ENCODE data around the gene ZIC1.

Gene ZIC1

GRCh38 chr3:147380387-147380951, 28.7 kb upstream of the ZIC1 start:
- no peak for DNase-seq (ENCODE audit: low spot score)

DNA sequence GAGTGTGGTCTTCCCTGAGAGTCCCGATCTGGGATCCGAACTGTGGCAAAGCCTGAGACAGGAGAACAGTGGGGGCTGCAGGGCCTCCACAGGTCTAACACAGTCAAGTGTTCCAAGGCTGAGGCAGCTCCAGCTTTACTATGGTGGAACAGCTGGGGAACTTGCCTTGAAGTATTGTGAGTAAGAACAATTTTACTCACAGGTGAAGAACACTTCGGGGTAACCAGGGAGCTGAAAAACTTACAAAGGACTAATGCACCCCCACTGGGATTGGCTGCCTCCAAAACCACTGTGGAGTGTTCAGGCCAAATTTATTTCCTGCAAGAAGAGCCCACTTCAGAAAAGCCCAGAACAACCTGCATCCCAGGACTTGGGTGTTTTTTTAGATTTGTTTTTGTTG, 28.2 kb upstream of the ZIC1 start:
- DNase-seq (ENCODE audit: low spot score) = no peak

GRCh38 chr3:147381596-147381995, 27.6 kb upstream of the ZIC1 start:
- DNase-seq (ENCODE audit: low spot score) = no peak

DNA sequence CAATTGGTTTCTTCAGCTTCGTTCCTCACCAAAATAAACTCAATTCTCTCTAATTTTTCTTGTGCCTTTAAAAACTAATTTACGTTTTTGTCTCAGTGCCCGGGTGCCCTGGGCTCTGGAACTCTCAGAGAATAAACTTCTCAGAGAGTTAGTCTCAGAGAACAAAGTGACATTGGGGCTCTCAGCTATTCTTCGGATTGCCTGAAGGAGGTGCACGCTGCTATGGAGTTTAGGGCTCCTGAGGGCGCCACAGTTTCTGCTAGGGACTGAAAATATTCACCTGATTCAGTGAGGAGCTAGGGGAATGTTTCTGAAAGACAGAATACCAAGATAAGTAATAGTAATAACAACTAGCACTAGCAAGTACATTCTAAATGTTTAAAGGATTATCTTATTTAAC, 25.5 kb upstream of the ZIC1 start:
- DNase-seq (ENCODE audit: low spot score) = peak; percentile 25

GRCh38 chr3:147384210-147385058, 24.7 kb upstream of the ZIC1 start:
- no peak for DNase-seq (ENCODE audit: low spot score)

GRCh38 chr3:147385059-147386012, 23.8 kb upstream of the ZIC1 start:
- DNase-seq (ENCODE audit: low spot score) = no peak

GRCh38 chr3:147387291-147387884, 21.8 kb upstream of the ZIC1 start:
- no peak for DNase-seq (ENCODE audit: low spot score)

- DNase-seq (ENCODE audit: low spot score) = no peak
Observed at GRCh38 chr3:147387885-147388699, 21.1 kb upstream of the ZIC1 start.

DNA sequence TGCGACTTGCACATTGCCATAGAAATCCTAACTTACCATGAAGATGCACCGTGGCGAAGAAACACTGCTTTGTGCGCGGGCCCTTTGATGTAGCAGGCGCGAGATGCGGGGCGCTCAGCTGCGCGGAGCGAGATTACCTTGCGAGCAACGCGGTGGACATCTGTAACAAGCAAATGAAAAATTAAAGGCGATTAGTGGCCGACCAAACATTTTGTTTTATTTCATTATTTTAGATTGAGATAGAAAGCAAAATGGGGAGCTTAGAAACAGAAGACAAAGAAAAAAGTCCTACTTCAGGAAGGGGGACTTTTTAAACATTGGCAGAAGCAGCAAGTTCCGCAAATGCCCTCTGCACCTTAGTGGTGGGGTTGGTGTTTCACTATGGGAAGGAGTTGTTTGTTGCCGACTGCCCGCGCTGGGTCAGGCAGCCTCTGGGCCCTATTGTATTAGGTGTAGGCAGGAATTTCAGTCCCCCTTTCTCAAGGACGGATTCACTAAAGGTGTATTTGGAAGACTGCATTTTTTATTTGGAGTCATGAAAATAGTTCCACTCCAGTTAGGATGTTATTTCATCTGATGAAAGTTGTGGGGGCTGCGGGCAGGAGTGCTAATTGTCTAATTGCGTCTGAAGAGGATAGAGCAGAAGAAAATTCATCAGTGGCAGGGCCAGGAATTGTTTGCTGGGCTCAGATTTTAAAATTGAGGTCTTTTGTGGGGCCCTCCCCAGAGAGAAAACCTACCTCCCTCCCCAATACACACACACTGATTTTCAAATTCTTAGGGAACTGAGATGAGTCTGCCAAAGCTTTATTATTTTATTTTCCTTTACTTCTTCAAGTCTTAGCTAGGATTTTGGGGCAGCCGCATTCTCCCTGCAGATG, 20.2 kb upstream of the ZIC1 start:
- DNase-seq (ENCODE audit: low spot score) = no peak

DNA sequence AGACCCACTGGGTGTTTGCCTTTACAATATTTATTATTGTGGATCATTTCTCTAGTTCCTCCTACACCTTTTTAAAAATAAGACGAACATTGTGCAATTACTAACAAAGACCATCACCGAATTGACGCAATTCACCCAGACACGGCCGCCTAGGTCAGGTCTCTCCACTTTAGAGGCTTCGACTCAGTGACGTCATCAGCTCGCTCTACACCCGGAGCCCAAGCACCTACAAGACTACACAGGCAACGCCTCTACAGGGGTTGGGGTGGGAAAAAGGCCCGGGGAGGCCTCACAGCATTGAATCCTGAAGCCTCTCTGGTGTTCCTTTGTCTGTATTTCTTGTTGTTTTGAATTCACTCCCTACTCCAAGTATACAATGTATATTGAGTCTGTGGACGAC, 19.4 kb upstream of the ZIC1 start:
- no peak for DNase-seq (ENCODE audit: low spot score)

DNA sequence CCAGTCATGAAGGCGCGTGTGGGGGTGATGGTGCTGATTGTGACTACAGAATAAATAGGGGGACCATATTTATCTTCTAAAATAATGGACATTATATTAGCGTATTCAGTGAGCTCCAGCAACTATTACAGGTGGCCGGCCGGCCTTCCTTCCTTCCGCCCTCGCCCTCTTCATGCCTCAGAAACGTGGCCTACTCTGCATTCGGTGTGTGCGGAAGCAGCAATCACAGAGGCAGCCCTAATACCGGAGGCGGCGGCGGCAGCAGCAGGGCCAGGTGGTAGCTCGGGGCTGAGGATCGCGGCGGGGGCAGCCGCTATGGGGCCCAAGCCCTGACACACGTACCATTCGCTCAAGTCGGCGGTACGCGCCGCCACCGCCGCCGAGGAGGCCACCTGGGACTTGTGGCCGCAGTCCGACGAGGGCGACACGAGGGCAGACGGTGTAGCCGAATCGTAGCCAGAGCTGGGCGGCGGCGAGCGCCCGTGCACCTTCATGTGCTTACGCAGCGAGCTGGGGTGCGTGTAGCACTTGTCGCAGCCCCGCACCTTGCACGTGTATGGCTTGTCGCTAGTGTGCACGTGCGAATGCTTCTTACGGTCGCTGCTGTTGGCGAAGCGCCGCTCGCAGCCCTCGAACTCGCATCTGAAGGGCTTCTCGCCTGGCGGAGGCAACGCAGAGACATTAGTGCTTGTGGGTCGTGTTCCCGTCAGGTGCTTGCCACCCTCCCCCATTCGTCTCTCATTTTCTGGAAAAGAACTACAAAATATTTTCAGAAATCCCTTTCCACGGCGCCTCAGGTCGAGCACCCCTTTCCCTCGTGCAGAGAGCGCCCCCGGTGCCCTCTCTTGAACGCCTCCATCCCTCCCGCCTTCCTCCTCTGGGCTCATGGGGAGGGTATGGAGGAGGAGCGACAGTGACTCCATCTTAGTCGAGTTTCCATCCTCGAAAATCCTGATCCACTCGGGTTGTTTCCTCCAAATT, 18.3 kb upstream of the ZIC1 start:
- no peak for DNase-seq (ENCODE audit: low spot score)

DNA sequence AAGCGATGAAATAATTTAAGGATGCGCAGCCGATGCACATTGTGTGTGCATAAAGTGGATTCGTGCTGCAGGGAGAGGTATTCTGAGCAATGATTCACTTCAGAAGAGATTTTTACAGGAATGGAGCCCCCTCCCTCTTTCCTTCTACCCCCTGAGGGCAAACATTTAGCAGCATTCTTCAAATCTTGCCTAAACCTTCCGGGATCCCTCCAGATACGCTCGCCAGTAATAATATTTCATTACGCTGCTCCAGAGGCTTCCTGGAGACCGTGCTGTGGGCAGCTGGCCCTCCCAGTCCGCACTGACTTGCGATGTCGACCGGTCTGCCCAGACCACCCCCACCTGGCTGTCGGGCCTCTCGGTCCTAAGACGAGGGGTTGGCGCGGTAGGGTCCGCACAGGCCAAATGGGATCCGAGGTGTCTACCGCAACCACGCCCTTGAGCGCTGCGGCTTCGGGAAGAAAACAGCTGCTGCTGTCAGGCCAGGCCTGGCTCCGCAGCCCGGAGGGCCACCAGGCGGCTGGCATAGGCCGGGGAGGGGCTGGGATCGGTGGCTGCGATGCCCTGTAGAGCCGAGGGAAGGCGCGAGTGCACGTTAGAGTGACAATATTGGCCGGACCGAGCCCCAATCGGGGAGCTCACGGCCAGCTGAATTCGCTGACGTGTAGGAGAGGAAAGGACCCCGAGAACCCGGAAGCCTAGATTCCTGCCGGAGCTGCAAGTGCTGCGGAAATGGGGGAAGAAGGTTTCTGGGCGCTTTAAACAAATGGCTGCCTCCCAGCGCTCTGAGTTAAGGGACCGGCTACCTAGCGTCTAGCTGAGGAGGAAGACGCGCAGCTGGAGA, 17.2 kb upstream of the ZIC1 start:
- DNase-seq (ENCODE audit: low spot score) = peak; percentile 94

- no peak for DNase-seq (ENCODE audit: low spot score)
Observed at GRCh38 chr3:147392625-147392946, 16.6 kb upstream of the ZIC1 start.

DNA sequence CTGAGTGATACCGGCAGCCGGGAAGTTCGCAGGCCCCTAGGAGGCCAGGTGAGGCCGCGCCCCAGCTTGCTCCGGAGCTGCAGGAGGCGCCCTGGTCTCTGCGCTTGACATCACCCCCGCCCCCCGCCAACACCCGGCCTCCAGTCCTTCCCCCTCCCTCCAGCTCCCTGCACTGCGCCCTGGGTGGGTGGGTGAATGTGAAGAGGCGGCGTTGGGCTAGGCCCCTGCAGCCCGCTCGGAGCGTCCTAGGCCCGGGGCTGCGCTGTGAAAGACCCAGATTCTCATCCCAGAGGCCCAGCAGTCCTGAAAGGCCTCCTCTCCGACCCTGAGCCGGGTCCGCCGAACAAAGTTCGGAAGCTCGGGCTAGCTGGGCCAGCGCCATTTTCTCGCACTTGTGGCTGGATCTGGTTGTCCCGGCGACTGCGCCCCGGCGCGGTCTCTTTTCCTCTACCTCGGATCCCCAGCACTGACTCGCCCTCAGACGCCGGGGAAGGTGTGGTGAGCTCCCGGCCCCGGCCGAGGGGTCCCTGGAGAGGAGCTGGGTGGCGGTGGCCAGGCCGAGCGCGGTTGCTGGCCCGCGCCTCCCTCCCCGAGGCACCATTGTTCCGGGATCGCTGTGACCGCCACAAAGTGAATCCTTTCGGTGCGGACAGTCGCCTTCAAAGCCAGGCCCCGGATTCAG, 15.8 kb upstream of the ZIC1 start:
- peak; percentile 80 for DNase-seq (ENCODE audit: low spot score)

DNA sequence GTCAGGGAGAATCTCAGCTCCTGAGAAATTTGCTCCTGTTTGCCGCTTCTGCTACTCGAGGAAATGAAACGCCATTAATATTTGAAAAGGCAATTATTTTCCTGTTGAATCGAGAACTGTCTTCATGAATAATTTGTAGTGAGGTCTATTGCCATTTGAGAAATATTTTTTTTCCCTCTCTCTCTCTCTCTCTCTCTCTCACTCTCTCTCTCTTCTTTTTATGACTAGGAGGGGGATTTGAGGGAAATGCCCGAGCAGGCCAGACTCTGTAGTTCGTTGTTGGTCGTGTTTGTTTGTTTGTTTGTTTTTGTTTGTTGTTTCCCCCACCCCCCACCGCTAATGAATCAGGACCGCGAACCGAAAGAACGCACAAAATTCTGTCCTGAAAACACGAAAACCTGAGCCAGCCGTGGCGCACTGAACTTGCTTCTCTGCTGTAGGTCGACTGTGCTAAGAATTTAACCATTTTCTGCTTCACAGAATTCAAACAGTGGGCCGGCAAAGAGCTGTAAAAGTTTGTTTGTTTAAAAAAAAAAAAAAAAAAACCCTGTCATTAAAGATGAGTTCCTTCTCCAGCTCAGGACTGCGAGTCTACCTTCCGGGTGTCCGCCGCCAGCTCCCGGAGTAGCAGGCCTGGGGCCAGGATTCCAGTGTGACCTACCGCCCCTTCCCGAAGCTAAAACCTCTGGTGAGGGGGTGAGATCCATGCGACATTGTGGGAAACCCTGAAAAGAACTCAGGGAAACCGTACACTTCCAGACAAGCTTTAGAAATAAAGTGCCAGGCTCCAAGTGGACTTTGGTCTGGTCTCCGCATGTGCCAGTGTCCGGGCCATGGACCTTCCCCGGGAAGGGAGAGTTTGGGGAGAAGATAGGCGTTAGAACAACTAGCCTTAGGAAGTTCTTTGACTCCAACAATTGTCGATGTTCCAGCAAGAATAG, 15.0 kb upstream of the ZIC1 start:
- DNase-seq (ENCODE audit: low spot score) = peak; percentile 75

DNA sequence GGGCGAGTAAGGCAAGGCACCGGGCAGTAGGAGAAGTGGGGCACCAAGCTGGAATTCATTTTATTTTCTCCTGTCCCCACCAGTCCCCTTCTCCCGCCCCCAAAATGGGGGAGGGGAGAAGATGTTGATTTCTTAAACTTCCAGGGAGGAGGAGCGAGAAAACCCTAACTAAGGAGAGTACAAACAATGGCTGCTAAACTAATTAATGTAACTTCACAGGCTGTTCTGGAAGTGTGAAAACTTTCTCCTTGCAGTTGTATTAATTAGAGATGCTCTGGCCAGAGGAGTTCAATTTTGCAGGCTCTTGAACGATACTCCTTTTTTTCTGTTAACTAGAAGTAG, 14.3 kb upstream of the ZIC1 start:
- no peak for DNase-seq (ENCODE audit: low spot score)
